GM12874 (cell line): ENCODE measurements around the gene P4HA3.

Experiments
- CTCF ChIP-seq: IDR thresholded peaks from 2 replicates; pipeline ENCODE4 v1.5.1; 2011; ENCODE audit warnings: low read depth, mild to moderate bottlenecking, control low read depth, low read length, moderate library complexity; ENCODE audit not compliant: insufficient read depth

Gene P4HA3

GRCh38 chr11:74338963-74339362, 27.5 kb upstream of the P4HA3 start:
- no peak for TF ChIP-seq CTCF

GRCh38 chr11:74333193-74333592, 21.8 kb upstream of the P4HA3 start:
- TF ChIP-seq CTCF, result no peak

- no peak for TF ChIP-seq CTCF
Observed at GRCh38 chr11:74332291-74332690, 20.9 kb upstream of the P4HA3 start.

GRCh38 chr11:74330075-74330858, 18.8 kb upstream of the P4HA3 start:
- TF ChIP-seq CTCF, result no peak

GRCh38 chr11:74327076-74327475, 15.6 kb upstream of the P4HA3 start:
- TF ChIP-seq CTCF, result no peak

GRCh38 chr11:74326665-74327064, 15.2 kb upstream of the P4HA3 start:
- no peak for TF ChIP-seq CTCF

GRCh38 chr11:74325649-74326645, 14.5 kb upstream of the P4HA3 start:
- TF ChIP-seq CTCF, result no peak
